G401 (cell line): Measurements from ENCODE around the gene GOLGA8B. TPM values are rescaled to one million over a fixed set of nuclear protein-coding genes. Genes with fewer than 3 reads are reported as not detected.
"Not testable (repeated sequence)": the region's sequence is repeated elsewhere in the genome, so short reads cannot be mapped to it uniquely, and the experiment has no call there.

ENCODE experiments used
- DNase-seq: peaks from one replicate; pipeline ENCODE4 v3.0.0-alpha.2; 2015; ENCODE audit warnings: low spot score
- in situ Hi-C: cut with HindIII; loops from 2 replicates; pipeline ENCODE4 v1.10.0; 2016; ENCODE audit warnings: low sequenced_read_pairs, mixed read lengths
- total RNA-seq: library from RNA; depleted of rRNA; stranded (reverse); fragments of >200 nt; shearing (Covaris generic); gene quantifications from 2 replicates; pipeline ENCODE4 v1.2.3, GENCODE V29; 2014

GOLGA8B gene
- total RNA-seq, 1 experiment from 2014 or later: 13.7 TPM

GRCh38 chr15:34600923-34601322, 17.5 kb upstream of the GOLGA8B start:
- in situ Hi-C loops: no loop called here

GRCh38 chr15:34598799-34599585, 15.5 kb upstream of the GOLGA8B start:
- in situ Hi-C loops: no loop called here

More at GRCh38 chr15:34600923-34601322, 17.5 kb upstream of the GOLGA8B start:
- no peak for DNase-seq

GRCh38 chr15:34597316-34597715, 13.9 kb upstream of the GOLGA8B start:
- DNase-seq: no peak
- in situ Hi-C loops: no loop called here

More at GRCh38 chr15:34598799-34599585, 15.5 kb upstream of the GOLGA8B start:
- no peak for DNase-seq

- DNase-seq: no peak
- in situ Hi-C loops: no loop called here
Measured at GRCh38 chr15:34594361-34594760, 10.9 kb upstream of the GOLGA8B start.

GRCh38 chr15:34591306-34591705, 7.9 kb upstream of the GOLGA8B start:
- in situ Hi-C loops: no loop called here
- no peak for DNase-seq

- peak; percentile 89 for DNase-seq
- in situ Hi-C loops: no loop called here
Measured at GRCh38 chr15:34588046-34588674, 4.7 kb upstream of the GOLGA8B start.

GRCh38 chr15:34585966-34586365, 2.5 kb upstream of the GOLGA8B start:
- DNase-seq, in situ Hi-C loops: not testable (repeated sequence)

GRCh38 chr15:34584996-34585395, 1.5 kb upstream of the GOLGA8B start:
- in situ Hi-C loops: no loop called here
- no peak for DNase-seq

- in situ Hi-C loops: no loop called here
- DNase-seq: no peak
Measured at GRCh38 chr15:34584330-34584668, 848 bp upstream of the GOLGA8B start.

GRCh38 chr15:34582461-34583371, 735 bp downstream of the GOLGA8B start:
- in situ Hi-C loops: no loop called here
- DNase-seq: peak; percentile 45

- DNase-seq, in situ Hi-C loops: not testable (repeated sequence)
Measured at GRCh38 chr15:34581687-34582460, 1.6 kb downstream of the GOLGA8B start.

- in situ Hi-C loops: no loop called here
- peak; percentile 10 for DNase-seq
Measured at GRCh38 chr15:34581043-34581365, 2.4 kb downstream of the GOLGA8B start.

- in situ Hi-C loops: not testable (repeated sequence)
Measured at GRCh38 chr15:34580251-34581042, 3.0 kb downstream of the GOLGA8B start.

GRCh38 chr15:34578283-34578674, 5.2 kb downstream of the GOLGA8B start:
- in situ Hi-C loops: no loop called here
- no peak for DNase-seq

More at GRCh38 chr15:34580251-34581042, 3.0 kb downstream of the GOLGA8B start:
- DNase-seq: peak; percentile 89

- DNase-seq, in situ Hi-C loops: not testable (repeated sequence)
Measured at GRCh38 chr15:34577658-34578282, 5.7 kb downstream of the GOLGA8B start.

GRCh38 chr15:34575035-34575434, 8.4 kb downstream of the GOLGA8B start:
- in situ Hi-C loops, DNase-seq: not testable (repeated sequence)

- in situ Hi-C loops: not testable (repeated sequence)
Measured at GRCh38 chr15:34572921-34573320, 10.5 kb downstream of the GOLGA8B start.

More at GRCh38 chr15:34572921-34573320, 10.5 kb downstream of the GOLGA8B start:
- not testable (repeated sequence) for DNase-seq
